Stimulated activated CD4-positive, alpha-beta T cell treated with anti-CD3 and anti-CD28 coated beads, Interleukin-2, amount 100 ng/mL, for 4 hours (primary cell): ENCODE measurements around the gene CALML3.

Experiments used
- DNase-seq: peaks from one replicate; pipeline ENCODE4 v3.0.0-alpha.2; 2020; ENCODE audit warnings: low read depth

CALML3 gene

DNA sequence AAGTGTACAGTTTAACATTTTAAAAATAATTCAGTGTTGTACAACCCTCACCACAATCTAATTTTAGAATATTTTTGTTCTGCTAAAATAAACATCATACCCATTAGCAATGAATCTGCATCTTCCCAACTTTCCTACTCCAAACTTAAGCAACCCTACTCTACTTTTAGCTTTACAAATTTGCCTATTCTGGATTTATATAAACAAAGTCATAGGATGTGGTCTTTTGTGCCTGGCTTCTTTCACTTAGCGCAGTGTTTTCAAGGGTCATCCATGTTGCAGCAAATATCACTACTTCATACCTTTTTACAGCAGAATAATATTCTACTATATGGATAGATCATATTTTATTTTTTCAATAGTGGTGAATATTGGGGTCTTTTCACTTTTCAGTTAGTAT is 18.9 kb downstream of the CALML3 start:
- DNase-seq, result no peak

DNA sequence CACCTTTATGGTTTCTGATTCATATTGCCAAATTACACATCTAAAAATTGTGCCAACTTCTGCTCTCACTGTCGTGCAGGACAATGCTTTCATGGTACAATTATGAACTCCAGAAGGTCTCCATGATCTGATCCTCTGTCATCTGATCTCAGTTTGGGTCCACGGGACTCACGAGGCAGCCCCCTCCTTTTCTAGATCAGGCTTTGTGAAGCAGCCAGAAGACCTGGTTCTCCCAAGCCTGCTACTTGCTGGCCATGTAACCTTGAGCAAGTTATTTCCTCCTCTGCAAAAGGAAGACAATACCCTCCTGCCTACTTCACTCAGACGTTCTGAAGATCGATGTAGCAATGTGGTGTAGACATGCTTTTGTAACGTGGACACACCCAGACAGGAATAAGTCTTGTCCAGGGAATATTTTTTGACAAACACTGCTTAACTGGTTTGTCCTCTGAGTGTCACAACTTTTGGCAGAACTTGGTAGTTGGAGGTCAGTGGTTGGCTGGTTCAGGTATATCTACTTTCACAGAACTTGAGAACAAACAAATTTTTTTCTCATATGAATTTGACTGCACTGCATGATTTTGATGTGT is 19.6 kb downstream of the CALML3 start:
- DNase-seq, result no peak

DNA sequence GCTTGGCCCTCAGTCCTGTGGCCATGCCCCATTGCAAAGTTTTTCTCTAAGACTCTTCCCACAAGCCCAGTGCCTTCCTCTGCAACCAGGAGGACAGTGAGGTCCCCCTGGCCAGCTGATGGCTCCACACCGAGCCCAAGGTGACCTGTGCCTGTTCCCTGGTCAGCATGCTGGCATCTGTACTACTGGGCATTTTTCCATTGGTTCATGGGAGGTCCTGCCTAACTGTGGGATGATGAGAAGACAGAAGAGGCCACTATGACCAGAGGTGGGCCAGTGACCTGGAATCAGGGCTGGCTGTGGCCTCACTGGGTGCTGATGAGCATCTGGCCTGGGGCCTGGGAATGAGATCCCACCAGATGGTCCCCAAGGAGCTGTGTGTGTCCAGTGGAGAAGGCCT is 20.2 kb downstream of the CALML3 start:
- no peak for DNase-seq

DNA sequence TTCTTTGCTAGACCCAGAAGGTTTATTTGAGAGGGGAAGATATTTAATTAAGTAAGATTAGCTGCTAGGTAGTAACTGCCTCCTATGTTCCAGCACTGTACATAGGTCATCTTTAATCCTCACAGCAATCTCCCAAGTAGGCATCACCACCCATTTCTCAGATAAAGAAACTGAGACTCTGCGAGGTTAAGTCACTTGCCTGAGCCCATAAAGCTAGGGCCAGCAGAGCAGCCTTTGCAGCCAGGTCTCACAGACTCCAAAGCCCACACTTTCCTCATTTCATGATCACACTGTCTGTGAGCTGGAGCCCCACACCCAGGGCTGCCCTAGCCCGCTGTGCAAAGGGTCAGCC is 20.6 kb downstream of the CALML3 start:
- no peak for DNase-seq

DNA sequence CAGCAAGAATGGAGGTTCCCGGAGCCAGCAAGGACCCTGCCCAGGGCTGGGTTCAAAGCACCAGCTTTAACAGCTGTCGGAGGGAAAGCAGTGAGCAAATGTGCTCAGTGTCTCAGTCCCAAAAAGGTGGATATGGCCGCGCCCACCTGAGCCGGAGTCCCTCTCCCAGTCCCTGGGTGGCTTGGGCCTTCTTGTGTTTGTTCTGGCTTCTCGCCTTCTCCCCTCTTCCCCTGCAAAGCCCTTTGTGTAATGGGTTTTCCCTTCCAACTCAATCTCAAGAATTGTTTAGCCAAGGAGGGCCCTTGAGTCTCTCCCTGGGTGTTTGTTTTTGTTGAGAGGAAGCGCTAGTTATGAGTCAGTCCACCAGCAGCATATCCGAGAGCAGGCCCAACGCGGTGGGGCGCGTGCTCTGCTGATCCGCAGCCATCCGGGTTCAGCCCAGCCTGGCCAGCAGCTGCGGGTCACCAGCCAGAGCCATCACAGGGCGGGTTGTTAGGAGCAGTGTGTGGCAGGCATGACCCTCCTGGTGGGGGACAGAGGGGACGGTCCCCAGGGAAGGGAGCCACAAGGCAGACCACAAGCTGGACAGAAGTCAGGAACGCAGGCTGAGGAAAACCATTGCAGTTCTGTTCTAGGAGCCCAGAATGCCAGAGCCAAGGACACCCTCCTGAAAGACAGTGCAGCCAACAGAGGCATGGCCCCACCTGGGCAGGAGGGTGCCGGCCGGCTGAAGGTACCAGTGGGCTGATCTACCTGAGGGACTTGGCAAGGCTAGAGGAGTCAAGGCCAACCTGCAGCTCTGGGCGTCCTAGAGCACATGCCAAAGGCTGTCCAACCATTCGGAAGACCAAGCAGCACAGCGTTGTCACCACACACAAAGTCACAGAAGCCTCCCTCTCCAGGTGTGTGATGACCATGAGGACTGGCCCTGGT is 21.3 kb downstream of the CALML3 start:
- DNase-seq, result no peak

DNA sequence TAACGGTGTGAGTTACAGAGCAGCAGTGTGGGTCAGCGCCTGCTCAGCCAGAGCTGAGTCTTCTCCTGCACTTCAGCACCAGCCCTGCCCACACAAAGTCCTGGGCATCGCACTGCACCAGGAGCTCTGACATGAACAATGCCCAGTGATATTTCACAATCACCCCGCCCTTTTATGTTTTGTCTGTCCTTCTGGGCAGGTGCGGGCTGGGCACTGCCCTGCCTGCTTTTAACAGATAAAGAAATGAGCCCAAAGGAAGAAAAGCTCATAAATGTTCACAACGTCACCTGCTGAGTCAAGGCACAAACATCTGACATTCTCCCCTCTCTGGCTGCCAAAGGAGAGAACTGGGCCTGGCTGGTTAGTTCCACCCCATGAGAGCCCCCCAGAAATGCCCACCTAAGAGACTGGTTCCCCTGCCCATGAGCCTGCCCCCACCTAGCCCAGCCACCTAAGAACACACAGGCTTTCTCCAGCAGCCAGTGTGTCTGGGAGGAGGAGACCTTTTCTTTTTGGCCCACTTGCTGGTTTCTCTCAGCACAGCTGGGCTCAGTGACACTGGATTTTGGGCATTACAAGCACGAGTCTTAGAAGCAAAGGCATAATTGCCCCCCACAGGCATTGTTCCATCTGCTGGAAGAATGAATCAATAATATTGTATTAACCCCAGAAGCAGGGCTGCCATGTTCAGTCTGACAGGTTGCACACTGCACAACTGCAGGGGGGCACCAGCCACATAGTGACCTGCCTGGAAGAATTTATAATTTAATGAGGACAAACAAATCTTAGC is 22.3 kb downstream of the CALML3 start:
- no peak for DNase-seq

DNA sequence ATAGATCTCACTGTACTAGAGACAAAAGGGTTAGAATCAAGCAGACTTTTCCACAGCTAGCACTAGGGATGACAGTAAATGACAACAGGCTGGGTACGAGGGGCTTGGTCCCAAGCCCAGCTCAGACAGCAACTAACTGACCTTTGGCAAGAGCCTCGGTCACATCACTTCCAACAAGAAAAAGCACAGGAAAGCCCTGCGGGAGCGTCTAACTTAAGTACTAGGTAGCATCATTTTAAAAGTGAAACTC is 22.8 kb downstream of the CALML3 start:
- DNase-seq, result no peak

DNA sequence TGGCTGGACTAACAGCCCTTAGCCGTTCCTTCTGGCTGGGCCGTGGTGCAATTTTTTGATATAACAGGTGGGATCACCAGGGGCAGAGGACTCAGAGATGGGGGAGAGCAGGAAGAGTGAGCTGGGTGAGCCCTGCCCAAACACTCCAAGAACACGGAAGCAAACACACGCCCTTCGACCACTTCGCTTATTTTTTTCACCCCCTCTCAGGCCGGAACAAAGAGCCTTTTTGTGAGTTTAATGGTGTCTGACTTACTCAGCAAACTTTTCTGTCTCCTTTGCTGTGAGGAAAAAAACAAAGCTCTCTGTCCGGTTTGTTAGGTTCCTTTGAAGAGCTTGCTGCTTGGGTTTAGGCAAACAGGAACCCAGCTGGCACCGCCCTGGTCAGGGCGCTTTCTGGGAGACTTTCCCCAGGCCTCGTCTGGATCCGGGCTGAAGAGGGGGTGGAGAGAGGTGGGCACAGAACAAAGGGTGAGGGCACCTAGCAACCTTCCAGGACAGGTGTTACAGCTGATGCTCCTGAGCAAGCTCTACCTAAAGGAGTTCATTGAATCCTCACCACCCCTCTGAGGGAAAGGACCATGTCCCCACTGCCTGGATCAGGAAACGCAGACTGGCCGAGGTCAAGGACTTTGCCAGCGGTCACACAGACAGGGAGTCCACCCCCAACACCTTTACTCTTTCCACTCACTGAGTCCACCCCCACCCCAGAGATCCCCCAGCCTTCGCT is 23.3 kb downstream of the CALML3 start:
- no peak for DNase-seq

DNA sequence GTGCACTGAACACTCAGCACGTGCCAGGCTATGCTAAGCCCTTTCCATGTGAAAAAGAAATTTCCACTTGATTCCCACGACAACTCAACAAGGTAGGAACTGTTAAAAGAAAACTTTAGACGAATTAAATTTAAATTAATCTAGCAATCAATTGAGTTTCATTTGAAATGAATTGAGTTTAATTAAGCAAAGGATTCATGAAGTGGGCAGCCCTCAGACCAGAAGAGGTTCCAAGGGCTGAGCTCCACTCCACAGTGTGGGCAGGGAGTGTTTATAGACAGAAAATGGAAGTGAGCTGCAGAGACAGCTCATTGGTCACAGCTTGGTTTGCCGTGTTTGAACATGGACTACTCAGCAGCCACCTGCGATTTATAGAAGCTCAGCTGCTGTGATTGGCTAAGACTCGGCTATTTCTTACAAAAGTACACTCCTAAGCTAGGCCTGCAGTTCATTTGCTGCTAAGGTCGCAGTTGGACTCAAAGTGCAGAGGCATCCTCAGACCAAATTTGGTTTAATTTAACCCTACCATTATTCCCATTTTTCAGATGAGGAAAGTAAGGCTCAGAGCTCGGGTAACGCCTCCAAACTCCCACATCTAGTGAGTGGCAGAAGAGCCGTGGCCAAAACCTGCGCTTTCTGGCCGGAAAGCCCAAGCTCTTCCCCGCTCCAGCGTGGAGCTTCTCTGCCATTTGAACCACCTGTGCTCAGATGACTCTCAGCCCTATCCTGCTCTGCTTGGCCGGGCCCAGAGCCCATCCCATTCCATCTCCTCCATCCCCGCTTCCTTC is 24.9 kb downstream of the CALML3 start:
- no peak for DNase-seq

DNA sequence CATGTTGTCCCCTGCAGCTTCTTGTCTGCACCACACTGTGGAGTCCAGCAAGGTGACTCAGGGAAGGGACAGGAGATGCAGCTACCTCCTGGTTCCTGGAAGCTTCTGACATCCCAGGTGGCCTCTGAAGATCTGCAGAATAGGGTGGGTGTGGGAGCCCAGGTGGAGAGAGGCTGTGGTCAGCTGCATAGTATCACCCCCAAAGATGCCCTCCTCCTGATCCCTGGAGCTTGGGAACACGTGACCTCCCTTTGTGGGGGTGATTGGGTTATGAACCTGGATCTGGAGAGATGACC is 25.4 kb downstream of the CALML3 start:
- DNase-seq, result no peak

DNA sequence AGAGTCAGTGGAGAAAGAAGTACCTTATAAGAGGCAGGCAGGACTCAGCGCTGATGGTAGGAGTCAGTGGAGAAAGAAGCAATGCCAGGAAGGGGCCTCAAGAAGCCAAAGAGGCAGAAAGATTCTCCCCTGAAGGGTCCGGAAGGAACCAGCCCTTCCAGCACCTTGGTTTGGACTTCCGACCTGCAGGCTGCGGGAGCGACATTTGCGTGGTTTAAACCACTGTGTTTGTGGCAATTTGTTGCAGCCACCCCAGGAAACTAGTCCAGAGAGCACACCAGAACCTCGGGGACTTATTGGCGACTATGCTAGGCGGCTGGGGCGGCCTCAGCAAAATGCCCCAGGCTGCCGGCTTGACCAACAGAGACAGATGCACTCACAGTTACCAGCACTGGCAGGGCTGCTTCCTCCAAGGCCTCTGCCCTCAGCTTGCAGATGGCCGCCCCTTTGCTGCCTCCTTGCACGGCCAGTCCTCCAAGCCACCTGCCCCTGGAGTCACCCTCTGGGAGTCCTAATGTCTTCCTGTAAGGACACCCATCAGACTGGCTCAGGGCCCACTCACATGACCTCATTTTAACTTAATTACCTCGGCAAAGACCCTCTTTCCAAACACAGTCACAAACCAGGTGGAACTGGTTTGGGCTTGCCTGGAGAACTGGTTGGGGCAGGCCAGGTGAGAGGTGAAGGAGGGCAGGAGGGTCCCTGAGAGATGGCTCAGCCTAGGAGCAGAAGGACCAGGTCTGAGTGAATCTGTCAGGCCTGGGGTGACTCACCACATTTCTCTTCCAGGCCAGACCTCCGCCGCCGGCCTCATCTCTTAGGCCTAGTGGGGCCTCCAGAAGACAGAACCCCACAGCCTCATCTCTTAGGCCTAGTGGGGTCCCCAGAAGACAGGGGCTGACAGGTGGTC is 26.1 kb downstream of the CALML3 start:
- DNase-seq, result no peak

DNA sequence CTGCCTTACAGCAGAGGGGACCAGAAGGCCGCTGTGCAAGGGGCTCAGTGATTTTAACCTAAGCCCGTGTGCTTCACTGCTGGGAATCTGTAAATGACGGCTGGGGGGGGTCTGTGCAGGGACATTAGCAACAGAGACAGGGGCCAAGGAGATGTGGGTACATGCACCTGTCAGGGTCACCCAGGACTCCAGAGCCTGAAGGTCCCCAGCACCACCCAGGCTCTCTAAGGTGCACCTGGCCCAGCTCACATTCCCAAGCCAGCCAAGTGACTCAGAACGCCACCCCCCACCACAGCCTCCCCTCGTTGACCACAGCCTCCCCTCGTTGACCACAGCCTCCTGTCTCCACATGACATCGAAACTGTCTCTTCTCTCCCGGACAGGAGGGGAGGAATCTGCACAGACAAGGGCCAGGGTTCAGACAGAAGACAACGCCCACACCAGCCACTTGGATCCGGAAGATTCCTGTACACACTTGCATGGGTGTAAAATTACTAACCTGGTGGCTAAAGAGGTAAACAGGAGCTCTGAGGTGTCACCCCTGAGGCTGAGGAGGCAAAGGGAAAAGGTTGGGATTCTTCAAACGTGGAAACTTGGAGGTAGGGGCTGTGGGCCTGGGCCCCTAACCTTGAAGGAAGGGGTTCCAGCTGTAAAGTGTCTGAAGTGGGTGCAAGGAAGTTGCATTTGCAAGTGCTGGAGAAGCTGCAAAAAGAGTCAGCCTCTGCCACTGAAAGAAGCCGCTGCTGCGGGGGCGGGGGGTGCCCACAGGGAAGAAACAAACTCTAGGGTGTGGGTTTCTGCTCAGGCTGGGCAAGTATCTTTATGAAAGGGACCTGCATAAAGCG is 27.0 kb downstream of the CALML3 start:
- peak; percentile 60 for DNase-seq

DNA sequence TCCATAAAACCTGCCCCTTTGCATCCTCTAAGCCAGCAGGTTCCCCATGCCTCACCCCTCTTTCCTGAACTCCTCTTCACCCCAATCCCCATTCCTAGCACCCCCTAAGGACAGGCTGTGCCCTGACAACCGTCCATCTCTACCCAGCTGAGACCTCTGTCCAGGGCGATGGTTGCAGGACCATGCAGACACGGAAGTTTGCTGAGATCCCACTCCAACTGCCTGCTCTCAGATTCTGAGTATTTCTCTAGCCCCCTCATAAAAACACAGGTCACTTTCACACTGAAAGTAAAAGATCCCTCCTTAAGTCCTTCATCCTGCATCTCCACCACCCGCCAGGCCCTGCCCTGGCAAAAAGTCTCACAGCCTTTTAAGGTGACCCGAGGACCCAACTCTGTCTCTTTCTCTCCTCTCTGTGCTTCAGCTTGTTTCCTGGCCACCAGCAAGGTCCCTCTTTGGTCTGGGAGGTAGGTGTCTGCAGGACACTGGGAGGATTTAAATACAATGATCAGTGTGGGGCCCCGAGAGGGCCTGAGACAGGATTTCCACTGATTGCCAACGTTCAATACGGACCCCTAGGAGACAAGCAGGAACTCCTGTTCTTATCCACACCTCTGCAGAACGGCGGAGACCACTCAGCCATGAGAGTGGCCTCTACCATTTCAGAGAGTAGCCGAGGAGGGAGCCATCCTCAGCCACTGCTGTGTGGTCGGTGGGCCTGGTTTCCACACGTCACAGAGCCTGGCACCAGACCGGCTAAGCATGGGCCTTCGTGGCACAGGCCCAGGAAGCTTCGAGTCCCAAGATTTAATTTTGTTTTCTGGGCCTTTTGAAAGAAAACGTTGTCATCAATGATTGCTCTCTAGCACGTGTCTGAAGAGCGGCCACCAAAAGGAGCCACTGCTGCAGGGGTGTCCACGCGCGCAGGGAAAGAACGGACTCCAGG is 27.9 kb downstream of the CALML3 start:
- no peak for DNase-seq

DNA sequence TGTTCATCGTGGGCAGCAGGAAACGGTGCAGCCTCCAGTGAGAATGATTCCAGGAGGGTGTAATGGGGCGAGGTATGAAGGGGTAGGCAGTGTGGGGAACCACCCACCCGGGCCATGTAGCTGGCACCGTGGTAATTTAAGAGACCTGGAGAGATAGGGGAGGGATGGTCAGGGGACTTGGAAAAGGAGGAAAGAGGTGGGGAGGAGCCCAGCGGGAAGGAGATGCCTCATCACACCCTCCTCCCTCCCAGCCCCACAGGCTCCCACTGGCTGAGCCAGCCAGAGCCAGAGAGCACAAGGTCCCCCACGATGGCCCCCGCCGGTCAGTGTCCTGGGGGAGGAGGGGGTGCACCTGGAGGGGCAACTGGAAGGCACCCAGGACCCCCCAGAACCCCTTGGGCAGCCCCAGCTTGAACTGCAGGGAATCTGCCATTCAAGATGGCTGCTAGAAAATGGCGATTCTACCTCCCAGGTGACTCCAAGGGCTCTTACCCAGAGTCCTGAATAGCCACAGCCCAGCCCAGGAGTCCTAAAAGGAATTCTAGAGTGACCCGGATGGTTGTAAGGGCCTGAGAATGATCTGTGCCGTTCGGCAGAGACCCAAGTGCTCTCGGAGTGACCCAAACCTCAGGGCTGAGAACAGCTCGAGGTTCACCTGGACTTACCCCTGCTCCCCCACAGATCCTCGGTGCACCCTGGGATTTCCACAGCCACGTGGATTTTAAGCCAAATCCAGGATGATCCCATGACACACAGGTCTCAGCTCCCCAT is 28.8 kb downstream of the CALML3 start:
- no peak for DNase-seq

DNA sequence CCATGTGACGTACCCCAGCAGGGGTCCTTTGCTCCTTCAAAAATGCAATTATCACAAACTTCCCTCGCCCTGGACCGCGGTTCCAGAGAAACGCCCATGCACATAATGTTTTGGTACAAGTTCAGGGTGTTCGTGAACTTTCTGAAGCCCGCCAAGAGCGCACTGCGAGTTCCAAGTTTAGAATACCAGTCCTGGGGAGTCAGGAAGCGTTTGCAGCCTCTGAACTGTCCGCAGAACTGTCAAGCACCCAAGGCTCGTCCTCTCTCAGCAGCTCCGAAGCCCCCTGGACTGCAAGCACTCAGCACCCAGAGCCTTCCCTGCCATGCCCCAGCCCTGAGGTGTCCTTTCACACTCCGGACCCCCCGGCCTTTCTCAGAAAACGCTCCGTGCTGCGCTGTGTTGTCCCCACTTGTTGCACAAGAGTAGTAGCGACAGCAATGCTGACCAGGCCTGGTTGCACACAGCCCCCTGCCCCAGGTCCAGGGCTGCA is 30.3 kb downstream of the CALML3 start:
- no peak for DNase-seq

DNA sequence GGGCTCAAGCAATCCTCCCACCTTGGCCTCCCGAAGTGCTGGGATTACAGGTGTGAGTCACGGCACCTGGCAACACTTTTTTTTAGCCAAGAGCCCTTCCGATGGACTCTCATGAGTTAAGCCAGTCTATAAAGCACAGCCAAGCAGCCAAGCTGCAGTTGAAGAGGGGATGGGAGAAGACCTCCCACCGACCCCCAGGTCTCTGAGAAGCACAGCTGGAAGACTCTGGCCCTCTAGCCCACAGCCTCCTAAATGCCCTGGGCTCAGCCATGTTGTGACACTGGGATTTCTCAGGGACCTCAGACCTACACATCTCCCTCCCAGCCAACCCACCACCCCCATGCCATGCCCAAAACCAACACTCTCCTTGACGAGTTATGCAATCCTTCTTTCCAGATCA is 31.1 kb downstream of the CALML3 start:
- DNase-seq, result no peak

DNA sequence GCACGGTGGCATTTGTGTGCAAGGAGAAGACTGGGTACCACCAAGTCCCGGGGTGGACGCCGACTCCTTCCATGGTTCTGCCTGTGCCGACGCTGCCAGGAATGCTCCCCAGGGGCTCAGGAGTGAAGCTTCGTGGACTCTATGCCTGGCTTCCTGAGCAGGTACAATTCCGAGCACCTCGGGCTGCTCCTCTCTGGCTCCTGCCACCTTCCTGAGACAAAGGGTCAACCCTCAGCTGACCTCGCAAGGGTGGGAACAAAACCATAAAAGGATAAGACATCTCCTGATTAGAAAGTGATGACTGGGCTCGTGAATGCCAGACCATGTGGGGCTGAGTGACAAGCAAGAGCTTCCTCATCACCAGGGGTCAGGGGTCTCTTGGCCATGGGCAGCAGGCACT is 31.8 kb downstream of the CALML3 start:
- no peak for DNase-seq
